Heart left ventricle (tissue), 13 donors: ENCODE data around the gene SLC18A3.

Experiments
- POLR2A ChIP-seq, 2 donors: fragments of 450-650 bp; IDR thresholded peaks; one replicate each; pipeline ENCODE4 v1.6.1; 2017; ENCODE audit warnings: antibody characterized with exemption in 2 of 2, mild to moderate bottlenecking in 2 of 2, moderate library complexity in 2 of 2
- TF ChIP-seq, protein P1 (sequence below), 12 donors: fragments of 200-600 bp; sonication (generic) in 4 of 12; IDR thresholded peaks; one replicate each; pipeline versions ENCODE4 v1.5.0 to v1.8.0; 2018 to 2022; ENCODE audit warnings: antibody characterized with exemption in 12 of 12, mild to moderate bottlenecking in 5 of 12
- donor health status: ischemic (EF 13 %, LVEDD 7.1; RV severe dilation, severe dysfunction).
- donor health status: DM: no; HTN: yes; CAD: no.
- donor health status: DM: no; HTN: no; CAD: no.
- donor health status: ischemic (EF 25% LVEDD 6.9; RV normal size, moderate dysfunction).
- donor health status: ischemic (EF 25% LVEDD 5.7; RV mildly dilated, moderate dysfunction).
- donor health status: ischemic (EF 35%, LVEDD 5.7; RV mildly dilated, moderate dysfunction).
- donor health status: nonischemic (EF 11% LVEDD 7.7; RV severe dilation, severe dysfunction).
- donor health status: DM: yes; HTN: yes; CAD: no.
- donor health status: PGD.
- donor health status: ischemic (EF 29% LVEDD 5.4; RV normal size, mild dysfunction).
- donor health status: nonischemic (EF 23%, LVEDD 6.1; RV moderate dilation, normal function).

GRCh38 chr10:49596836-49597235 lies 13.3 kb upstream of the SLC18A3 start:
- TF ChIP-seq POLR2A (IDR thresholded peaks at IDR 0.05) = no peak
- TF ChIP-seq, protein P1, sequence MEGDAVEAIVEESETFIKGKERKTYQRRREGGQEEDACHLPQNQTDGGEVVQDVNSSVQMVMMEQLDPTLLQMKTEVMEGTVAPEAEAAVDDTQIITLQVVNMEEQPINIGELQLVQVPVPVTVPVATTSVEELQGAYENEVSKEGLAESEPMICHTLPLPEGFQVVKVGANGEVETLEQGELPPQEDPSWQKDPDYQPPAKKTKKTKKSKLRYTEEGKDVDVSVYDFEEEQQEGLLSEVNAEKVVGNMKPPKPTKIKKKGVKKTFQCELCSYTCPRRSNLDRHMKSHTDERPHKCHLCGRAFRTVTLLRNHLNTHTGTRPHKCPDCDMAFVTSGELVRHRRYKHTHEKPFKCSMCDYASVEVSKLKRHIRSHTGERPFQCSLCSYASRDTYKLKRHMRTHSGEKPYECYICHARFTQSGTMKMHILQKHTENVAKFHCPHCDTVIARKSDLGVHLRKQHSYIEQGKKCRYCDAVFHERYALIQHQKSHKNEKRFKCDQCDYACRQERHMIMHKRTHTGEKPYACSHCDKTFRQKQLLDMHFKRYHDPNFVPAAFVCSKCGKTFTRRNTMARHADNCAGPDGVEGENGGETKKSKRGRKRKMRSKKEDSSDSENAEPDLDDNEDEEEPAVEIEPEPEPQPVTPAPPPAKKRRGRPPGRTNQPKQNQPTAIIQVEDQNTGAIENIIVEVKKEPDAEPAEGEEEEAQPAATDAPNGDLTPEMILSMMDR (IDR thresholded peaks at IDR 0.05) = no peak
